IPS-18c (cell line): Measurements from ENCODE around the gene TFF3.

Experiments used
- H3K4me3 ChIP-seq: 2 replicates; pipeline ENCODE4 v1.7.0; 2013; ENCODE audit warnings: low read depth, mild to moderate bottlenecking, low read length, moderate library complexity; ENCODE audit not compliant: insufficient read depth
- H3K9me3 ChIP-seq: one replicate; pipeline ENCODE4 v1.6.1; 2013; ENCODE audit warnings: mild to moderate bottlenecking, low read length, moderate library complexity; ENCODE audit not compliant: control insufficient read depth, insufficient read depth

Gene TFF3

DNA sequence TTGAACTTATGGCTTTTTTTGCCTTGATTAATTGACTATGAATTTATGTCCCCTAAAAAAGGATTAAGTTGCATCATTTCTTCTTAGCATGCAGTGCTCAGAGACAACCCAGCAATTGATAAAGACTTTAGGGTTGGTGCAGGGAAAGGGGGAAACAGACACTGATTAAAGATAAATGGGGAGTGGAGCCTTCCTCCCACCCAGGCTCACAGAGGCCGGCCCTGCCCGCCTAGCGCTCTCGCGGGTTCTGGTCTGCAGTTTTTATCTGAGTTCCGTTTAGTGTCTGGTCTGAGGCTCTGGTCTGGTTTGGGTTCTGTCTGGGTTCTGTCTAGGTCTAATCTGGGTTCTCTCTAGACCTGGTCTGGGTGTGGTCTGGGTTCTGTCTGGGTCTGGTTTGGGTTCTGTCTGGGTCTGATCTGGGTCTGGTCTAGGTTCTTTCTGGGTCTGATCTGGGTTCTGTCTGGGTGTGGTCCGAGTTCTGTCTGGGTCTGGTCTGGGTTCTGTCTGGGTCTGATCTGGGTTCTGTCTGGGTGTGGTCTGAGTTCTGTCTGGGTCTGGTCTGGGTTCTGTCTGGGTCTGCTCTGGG lies 48.1 kb downstream of the TFF3 start:
- H3K4me3 ChIP-seq = no peak overlapping the region
- H3K9me3 ChIP-seq = no peaks in the 10 kb centered on the region

DNA sequence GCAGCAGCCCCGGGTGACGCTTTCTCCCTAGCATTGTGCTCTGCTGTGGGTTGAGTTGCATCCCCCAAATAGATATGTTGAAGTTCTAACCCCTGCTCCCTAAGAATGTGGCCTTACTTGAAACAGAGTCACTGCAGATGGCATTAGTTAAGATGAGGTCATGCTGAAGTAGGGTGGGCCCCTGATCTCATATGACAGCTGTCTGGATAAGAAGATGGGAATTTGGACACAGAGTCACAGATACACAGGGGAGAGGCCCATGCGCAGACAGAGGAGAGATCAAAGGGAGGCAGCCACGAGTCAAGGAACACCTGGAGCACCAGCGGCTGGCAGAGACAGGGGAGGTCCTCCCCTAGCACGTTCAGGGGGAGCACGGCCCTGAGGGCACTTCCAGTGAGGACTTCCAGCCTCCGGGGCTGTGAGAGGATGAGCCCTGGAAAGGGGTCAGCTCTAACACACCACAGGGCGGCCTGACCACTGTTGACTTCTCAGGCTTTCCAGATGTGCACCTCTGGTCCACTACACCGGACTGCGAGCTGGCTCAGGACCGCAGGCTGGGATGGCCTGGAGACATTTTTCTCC lies 49.9 kb downstream of the TFF3 start:
- Histone ChIP-seq H3K4me3 (no peak overlapping the region), H3K9me3 (no peaks in the 10 kb centered on the region)

DNA sequence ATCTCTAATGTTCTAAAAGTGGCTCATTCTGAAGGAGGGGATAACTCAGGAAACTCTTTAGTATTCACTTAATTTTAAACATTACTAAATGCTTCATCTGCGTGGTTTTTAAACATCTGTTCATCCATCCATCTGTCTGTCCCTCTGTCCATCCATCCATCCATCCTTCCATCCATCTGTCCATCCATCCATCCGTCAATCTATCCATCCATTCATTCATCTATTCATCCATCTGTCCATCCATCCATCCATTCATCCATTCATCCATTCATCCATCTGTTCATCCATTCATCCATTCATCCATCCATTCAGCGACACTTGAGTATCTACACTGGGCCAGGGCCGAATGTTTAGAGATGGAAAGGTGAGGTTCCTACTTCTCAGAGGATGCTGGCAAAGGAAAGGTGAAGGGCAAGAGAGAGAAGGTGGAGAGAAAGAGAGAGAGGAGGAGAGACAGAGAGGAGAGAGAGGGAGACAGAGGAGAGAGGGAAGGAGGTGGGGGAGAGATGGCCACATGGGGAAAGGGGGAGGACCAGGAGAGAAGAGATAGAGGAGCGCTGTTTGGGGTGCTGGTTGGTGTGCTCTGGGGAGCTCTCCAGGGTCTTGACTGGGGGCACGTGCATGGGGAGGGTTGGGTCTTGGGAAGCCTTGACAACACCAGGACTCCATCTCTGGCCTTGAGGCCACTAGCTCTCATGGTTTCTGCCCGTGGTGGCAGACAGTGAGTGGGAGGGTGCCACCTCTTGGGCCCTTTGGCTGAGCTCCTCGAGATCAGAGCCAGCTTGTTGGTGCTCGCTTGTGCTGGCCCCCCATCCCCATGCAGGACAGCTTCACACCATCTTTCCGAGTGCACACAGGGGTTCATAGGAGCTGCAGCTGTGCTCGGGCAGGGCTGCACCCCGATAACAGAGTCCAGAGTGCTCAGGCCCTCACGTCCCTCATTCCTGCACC lies 50.7 kb downstream of the TFF3 start:
- H3K4me3 ChIP-seq = no peak overlapping the region
- H3K9me3 ChIP-seq = no peaks in the 10 kb centered on the region

DNA sequence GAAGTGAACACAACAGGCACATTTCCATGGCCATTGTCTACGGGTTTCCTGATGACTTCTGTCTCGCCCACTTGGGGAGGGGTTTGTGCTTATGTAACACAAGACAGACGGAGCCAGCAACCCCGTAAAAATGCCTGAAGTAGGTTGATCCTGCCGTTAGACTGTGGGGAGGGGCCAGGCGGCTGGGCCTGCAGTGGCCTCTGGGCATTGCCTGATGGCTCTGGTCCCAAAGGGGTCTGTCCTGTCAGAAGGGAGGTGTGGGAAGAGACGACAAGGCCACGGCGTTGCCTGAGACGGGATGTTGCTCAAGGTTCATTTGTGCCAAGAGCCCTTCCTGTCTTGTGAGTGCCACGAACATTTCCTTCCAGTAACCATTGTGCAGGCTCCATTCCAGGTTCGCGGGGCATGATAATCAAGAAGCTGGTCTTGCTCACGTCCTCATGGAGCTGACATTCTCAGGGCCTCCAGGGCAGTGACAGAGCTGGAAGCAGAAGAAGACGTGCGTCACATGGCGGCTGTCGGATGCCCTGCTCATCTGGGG lies 51.5 kb downstream of the TFF3 start:
- no peak overlapping the region for H3K4me3 ChIP-seq
- H3K9me3 ChIP-seq = no peaks in the 10 kb centered on the region

DNA sequence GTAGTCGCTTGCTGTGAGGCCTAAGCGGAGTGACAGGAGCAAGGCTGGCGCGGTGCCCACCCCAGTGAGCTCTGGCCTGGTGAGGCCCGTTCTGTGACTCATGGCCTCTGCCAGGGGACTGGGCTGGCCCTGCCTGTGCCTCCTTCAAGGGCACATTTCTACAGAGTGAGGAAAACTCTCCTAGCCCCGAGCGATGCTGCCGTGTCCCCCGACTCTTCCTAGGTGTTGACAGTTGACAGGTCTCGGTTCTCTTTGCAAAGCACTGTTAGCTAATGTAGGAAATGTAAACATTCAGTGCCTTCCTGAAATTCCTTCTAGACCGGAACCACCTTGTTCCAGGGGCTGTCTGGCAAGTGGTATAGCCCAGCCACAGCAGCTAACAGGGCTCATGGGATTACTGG lies 52.4 kb downstream of the TFF3 start:
- no peaks in the 10 kb centered on the region for H3K9me3 ChIP-seq
- no peak overlapping the region for H3K4me3 ChIP-seq

DNA sequence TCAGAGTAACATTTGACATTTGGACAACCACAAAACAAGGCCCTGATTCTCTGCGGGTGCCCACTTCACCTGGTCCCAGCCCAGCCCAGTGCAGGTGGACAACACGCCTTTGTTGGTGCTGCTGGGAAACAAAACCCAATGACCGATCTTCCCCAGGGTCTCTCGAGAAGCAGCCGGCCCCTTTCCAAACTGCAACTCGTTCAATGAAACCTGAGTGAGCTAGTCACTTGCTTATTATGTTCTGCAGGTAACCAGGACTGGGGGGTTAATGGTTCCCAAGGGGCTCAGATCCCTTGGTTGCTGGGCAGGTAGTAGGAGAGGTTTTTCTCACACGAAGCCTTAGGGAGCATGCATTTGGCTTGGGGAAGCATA lies 53.4 kb downstream of the TFF3 start:
- no peak overlapping the region for H3K4me3 ChIP-seq
- no peaks in the 10 kb centered on the region for H3K9me3 ChIP-seq
